PFSK-1 (cell line): Measurements from ENCODE around the gene TACO1.

Experiments used
- POLR2AphosphoS5 ChIP-seq: IDR thresholded peaks from 2 replicates; pipeline ENCODE4 v1.6.1; 2012; ENCODE audit warnings: low read depth, mild to moderate bottlenecking, control low read depth, low read length, moderate library complexity
- SIN3A ChIP-seq: IDR thresholded peaks from 2 replicates; pipeline ENCODE4 v1.6.1; 2012; ENCODE audit warnings: mild to moderate bottlenecking, low read length, moderate library complexity, borderline replicate concordance; ENCODE audit not compliant: insufficient read depth
- TAF1 ChIP-seq: IDR thresholded peaks from 2 replicates; pipeline ENCODE4 v1.6.1; 2012; ENCODE audit warnings: low read length, control low read depth, borderline replicate concordance; ENCODE audit not compliant: insufficient read depth

DNA sequence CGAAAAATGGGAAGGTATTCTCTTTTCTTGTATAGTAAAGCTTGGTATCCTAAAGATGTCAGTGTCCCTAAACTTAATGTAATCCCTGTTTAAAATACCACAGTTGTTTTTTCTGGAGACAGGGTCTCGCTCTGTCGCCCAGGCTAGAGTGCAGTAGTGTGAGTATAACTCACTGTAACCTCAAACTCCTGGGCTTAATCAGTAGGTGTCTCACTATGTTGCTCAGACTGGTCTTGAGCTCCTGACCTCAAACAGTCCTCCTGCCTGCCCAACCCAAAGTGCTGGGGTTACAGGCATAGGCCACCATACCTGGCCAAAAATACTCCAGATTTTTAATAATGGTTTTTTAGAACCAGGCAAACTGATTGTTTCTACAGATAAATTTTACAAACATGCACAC, 42.3 kb upstream of the TACO1 start:
- TF ChIP-seq POLR2AphosphoS5: no peak
- TF ChIP-seq TAF1: no peak
- TF ChIP-seq SIN3A: no peak
